Small intestine (tissue), 7 donors: ENCODE data around the gene PITHD1. TPM values are rescaled to one million over a fixed set of nuclear protein-coding genes. Genes with fewer than 3 reads are reported as not detected.
"Not testable (repeated sequence)": the region's sequence is repeated elsewhere in the genome, so short reads cannot be mapped to it uniquely, and the experiment has no call there.

Experiments
- DNase-seq, 2 donors: peaks; one replicate each; pipeline versions ENCODE4 v3.0.0 to v3.0.0-alpha.2; 2013
- FAIRE-seq: peaks from 2 replicates; lab custom pipeline; 2012; peaks lifted over from hg19 to GRCh38; lab: Jason Lieb, UNC
- H3K27ac ChIP-seq, 3 donors: one replicate each; pipeline ENCODE4 v1.5.1; 2013; ENCODE audit warnings: low read length in 2 of 3, mild to moderate bottlenecking in 2 of 3, control low read depth in 1 of 3, inconsistent platforms in 1 of 3, low read depth in 1 of 3, moderate library complexity in 1 of 3
- H3K27me3 ChIP-seq, 3 donors: one replicate each; pipeline ENCODE4 v1.6.1; 2013; ENCODE audit warnings: low read length in 3 of 3, inconsistent platforms in 1 of 3; ENCODE audit not compliant: control insufficient read depth in 3 of 3, insufficient read depth in 3 of 3
- H3K36me3 ChIP-seq, 3 donors: one replicate each; pipeline ENCODE4 v1.6.1; 2013; ENCODE audit warnings: low read length in 3 of 3, inconsistent platforms in 1 of 3, low read depth in 1 of 3, mild to moderate bottlenecking in 1 of 3, moderate library complexity in 1 of 3; ENCODE audit not compliant: control insufficient read depth in 3 of 3, insufficient read depth in 2 of 3
- H3K4me1 ChIP-seq, 3 donors: one replicate each; pipeline ENCODE4 v1.6.1; 2013; ENCODE audit warnings: low read length in 2 of 3, inconsistent platforms in 1 of 3, low read depth in 1 of 3, mild to moderate bottlenecking in 1 of 3, moderate library complexity in 1 of 3; ENCODE audit not compliant: control insufficient read depth in 3 of 3, insufficient read depth in 2 of 3
- H3K4me3 ChIP-seq, 3 donors: one replicate each; pipeline ENCODE4 v1.5.1; 2013; ENCODE audit warnings: low read length in 3 of 3, control low read depth in 1 of 3, inconsistent platforms in 1 of 3, low read depth in 1 of 3, mild to moderate bottlenecking in 1 of 3, moderate library complexity in 1 of 3
- H3K9me3 ChIP-seq, 2 donors: one replicate each; pipeline ENCODE4 v1.6.1; 2013; ENCODE audit warnings: low read depth in 1 of 2, low read length in 1 of 2; ENCODE audit not compliant: control insufficient read depth in 2 of 2, insufficient read depth in 1 of 2
- WGBS, 3 donors: extraction: QIAGEN DNeasy Blood & Tissue Kit; methylation state at CpG; one replicate each; pipeline ENCODE4 v1.1.7; 2013; 5-methylcytosine and 5-hydroxymethylcytosine counted together
- polyA plus RNA-seq, 4 donors: library from polyadenylated mRNA; stranded (reverse) in 3 of 4; unstranded in 1 of 4; fragments of 200-250 nt in 3 of 4; fragments of 120-200 nt in 1 of 4; gene quantifications; one replicate each; pipeline versions ENCODE4 v1.2.1 to v1.2.3, GENCODE V29; 2013
- donor health status: healthy with polysubstance abuse.
- donor health status: control.
- donor health status: control.
- donor health status: Bipolar disorder and iron deficiency.
- donor health status: healthy.

Gene PITHD1
- polyA plus RNA-seq, 4 donors = 32.4 to 60.1 (median 48.4) TPM

DNA sequence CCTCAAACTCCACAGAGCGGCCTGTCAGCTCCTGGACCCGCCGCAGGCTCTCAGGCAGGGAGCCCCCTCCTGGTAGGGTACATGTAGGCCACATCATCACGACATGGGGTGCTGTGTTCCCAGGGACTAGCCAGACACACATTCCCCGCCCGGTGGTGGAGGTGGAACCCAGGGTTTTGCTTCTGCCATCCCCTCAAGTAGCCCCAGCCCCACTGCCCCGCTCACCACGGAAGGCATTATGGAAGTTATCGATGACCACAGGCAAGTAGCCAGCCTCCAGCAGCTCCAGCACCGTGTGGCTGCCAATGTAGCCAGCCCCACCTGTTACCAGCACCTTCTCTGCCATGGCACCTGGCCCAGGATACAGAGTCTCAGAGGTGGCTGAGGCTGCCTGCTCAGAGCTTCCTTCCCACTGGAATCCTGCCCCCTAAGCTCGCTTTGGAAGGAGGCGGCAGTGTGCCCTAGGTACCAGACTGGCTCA is 20.5 kb downstream of the PITHD1 start:
- peaks cover 0 to 44% (median 0%) of the 10 kb centered on the region in 3 donors for H3K4me1 ChIP-seq
- H3K9me3 ChIP-seq = no peaks in the 10 kb centered on the region
- H3K36me3 ChIP-seq = peaks cover 5 to 76% (median 9%) of the 10 kb centered on the region in 3 donors
- WGBS, 3 donors = 70 to 83% (median 75%) methylated on average over 12 of the region's 12 CpGs
- DNase-seq = no peak
- peak overlapping the region in 2 of 3 donors; percentile 45 to 71 for H3K4me3 ChIP-seq
- no peak for FAIRE-seq
- peak overlapping the region; percentile 71 to 100 (median 95) for H3K27ac ChIP-seq
- no peaks in the 10 kb centered on the region for H3K27me3 ChIP-seq

DNA sequence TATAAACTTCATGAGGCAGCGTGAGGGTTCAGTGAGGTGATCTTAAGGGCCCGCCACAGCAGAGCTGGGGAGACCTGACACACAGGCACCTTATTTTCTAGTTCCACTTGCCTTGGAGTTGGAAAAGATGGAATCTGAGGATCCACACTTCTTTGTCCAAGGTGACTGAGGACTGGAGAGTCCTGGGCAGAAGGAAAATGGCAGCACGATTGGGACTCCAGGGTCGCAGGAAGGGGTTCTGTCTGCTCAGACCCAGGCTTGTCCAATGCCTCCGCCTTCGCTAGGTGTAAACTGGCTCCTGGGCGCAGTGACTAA is 21.0 kb downstream of the PITHD1 start:
- 43 to 61% (median 51%) methylated on average over 7 of the region's 7 CpGs for WGBS, 3 donors
- peaks cover 0 to 41% (median 0%) of the 10 kb centered on the region in 3 donors for H3K4me1 ChIP-seq
- H3K4me3 ChIP-seq = peak overlapping the region in 2 of 3 donors; percentile 45 to 71
- no peaks in the 10 kb centered on the region for H3K27me3 ChIP-seq
- DNase-seq = no peak
- H3K27ac ChIP-seq = peak overlapping the region; percentile 71 to 100 (median 95)
- no peak for FAIRE-seq
- peaks cover 3 to 76% (median 9%) of the 10 kb centered on the region in 3 donors for H3K36me3 ChIP-seq
- no peaks in the 10 kb centered on the region for H3K9me3 ChIP-seq

DNA sequence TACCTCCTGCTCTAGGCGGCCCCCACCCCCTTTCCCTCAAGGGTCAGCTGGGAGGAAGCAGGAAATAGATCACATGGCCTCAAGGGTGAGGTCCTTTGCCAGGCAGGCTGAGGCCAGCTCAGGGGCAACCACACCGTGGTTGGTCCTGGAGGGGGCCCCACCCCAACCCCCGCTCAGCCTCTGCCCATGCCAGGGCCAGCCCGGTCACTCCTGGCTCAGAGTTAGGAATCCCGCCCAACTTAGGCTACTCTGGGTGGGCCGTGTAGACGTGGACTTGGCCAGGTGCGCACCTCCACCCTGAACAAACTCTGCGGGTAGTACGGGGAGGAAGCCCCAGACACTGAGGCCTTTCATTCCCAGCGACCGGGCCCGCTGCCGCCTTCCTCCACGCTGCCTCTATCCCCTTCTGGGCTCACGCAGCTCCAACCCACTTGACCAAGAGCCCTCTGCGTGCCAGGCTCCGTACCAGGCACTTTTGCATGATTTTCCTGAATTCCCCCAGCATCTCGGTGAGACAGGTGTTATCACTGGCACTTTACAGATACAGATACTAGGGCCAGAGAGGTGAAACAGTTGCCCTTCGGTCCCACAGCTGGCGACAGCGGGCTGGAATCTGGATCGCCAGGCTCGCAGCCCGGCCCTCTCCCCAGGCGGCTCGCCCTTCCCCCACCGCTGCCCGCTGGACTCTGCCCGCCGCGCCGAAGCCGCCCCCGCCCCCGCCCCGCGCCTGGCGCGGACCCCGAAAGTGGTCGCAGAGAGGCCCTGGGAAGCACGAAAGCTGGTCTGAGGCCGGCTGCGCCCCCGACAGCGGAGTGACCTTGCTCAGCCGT is 21.6 kb downstream of the PITHD1 start:
- peak overlapping the region; percentile 70 to 72 (median 71) for H3K4me3 ChIP-seq
- no peaks in the 10 kb centered on the region for H3K27me3 ChIP-seq
- peaks cover 0 to 35% (median 0%) of the 10 kb centered on the region in 3 donors for H3K4me1 ChIP-seq
- H3K36me3 ChIP-seq = peaks cover 0 to 74% (median 9%) of the 10 kb centered on the region in 3 donors
- DNase-seq (peak; percentile 93 to 95), FAIRE-seq (no peak)
- no peaks in the 10 kb centered on the region for H3K9me3 ChIP-seq
- WGBS, 3 donors = 0 to 2% (median 2%) methylated on average over 46 to 48 of the region's 48 CpGs
- peak overlapping the region; percentile 95 to 100 (median 99) for H3K27ac ChIP-seq

- DNase-seq = peak; percentile 97 to 100
These were observed 22.5 kb downstream of the PITHD1 start, which contains the start of gene GALE for GRCh38 chr1:23800400-23801337. GALE (minus strand) TSS chr1:23800754; CDS start chr1:23799007, 1,747 bp downstream.

GRCh38 chr1:23801338-23801748 is 23.1 kb downstream of the PITHD1 start:
- no peaks in the 10 kb centered on the region for H3K27me3 ChIP-seq
- H3K4me3 ChIP-seq = peak overlapping the region; percentile 70 to 80 (median 71)
- FAIRE-seq = no peak
- peak overlapping the region; percentile 80 to 94 (median 93) for H3K27ac ChIP-seq
- peaks cover 0 to 73% (median under 1%) of the 10 kb centered on the region in 3 donors for H3K36me3 ChIP-seq
- peak; percentile 62 to 71 for DNase-seq
- WGBS, 3 donors = 8 to 24% (median 13%) methylated on average over 19 of the region's 19 CpGs
- no peaks in the 10 kb centered on the region for H3K9me3 ChIP-seq
- peaks cover 0 to 43% (median 0%) of the 10 kb centered on the region in 3 donors for H3K4me1 ChIP-seq

More at GRCh38 chr1:23800400-23801337, 22.5 kb downstream of the PITHD1 start, which contains the start of gene GALE:
- WGBS, 3 donors = 0 to 1% (median 1%) methylated on average over 68 to 82 of the region's 82 CpGs
- H3K4me1 ChIP-seq = peaks cover 0 to 39% (median 0%) of the 10 kb centered on the region in 3 donors
- peak within 1 kb of the TSS; percentile 95 to 100 (median 99) for H3K27ac ChIP-seq
- H3K27me3 ChIP-seq = no peaks in the 10 kb centered on the region
- FAIRE-seq = no peak
- peak within 1 kb of the TSS; percentile 70 to 80 (median 71) for H3K4me3 ChIP-seq
- peaks cover 0 to 74% (median 6%) of the 10 kb centered on the region in 3 donors for H3K36me3 ChIP-seq
- H3K9me3 ChIP-seq = no peaks in the 10 kb centered on the region

GRCh38 chr1:23801876-23802275 is 23.7 kb downstream of the PITHD1 start:
- 48 to 61% (median 55%) methylated on average over 10 of the region's 10 CpGs for WGBS, 3 donors
- Histone ChIP-seq H3K9me3 (no peaks in the 10 kb centered on the region), H3K27ac (peak overlapping the region in 1 of 3 donors; percentile 93), H3K27me3 (no peaks in the 10 kb centered on the region), H3K4me3 (no peak overlapping the region), H3K4me1 (peaks cover 0 to 38% (median 0%) of the 10 kb centered on the region in 3 donors), H3K36me3 (peaks cover 0 to 72% (median 0%) of the 10 kb centered on the region in 3 donors)
- no peak for FAIRE-seq
- DNase-seq = no peak

DNA sequence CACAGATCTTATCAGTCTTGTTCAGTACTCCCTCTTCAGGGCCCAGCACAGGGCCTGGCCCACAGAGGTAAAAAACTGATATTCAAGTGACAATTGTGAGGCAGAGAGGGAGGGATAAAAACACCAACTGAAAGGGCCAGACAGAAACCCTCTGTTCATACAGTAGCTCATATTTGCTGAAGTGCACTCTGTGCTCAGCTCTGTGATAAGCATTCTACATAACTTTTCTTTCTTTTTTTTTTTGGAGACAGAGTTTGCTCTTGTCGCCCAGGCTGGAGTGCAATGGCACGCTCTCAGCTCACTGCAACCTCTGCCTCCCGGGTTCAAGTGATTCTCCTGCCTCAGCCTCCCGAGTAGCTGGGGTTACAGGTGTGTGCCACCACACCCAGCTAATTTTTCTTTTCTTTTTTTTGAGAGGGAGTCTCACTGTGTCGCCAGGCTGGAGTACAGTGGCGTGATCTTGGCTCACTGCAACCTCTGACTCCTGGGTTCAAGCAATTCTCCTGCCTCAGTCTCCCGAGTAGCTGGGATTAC is 24.7 kb downstream of the PITHD1 start:
- not testable (repeated sequence) for DNase-seq, H3K27me3 ChIP-seq, FAIRE-seq, H3K4me3 ChIP-seq, H3K9me3 ChIP-seq, H3K27ac ChIP-seq
- WGBS, 3 donors = 95 to 97% (median 96%) methylated on average over 7 of the region's 7 CpGs
- peaks cover 0 to 30% (median 0%) of the 10 kb centered on the region in 3 donors for H3K4me1 ChIP-seq
- peaks cover 0 to 72% (median 0%) of the 10 kb centered on the region in 3 donors for H3K36me3 ChIP-seq
